ENCODE measurements around the gene SMIM5.

DNA sequence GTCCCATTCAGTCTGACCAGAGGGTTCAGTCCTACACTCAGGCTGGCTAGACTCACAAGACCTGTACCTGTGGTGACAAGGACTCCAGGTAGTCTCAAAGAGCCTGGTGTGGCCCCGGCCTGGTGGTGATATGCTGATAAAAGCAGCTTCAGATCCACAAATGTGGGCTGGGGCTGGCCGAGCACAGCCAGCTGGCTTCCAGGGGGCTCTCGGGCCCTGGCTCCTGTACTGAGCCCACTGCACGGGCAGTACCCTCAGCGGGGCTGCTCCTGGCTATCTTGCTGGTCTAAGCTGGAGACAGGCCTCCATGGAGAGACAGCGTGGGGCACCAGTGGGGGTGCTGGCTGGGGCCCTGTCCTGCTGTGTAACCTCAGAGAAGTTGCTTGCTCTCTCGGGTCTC, 4.3 kb downstream of the SMIM5 start:
- TF ChIP-seq, protein P1, sequence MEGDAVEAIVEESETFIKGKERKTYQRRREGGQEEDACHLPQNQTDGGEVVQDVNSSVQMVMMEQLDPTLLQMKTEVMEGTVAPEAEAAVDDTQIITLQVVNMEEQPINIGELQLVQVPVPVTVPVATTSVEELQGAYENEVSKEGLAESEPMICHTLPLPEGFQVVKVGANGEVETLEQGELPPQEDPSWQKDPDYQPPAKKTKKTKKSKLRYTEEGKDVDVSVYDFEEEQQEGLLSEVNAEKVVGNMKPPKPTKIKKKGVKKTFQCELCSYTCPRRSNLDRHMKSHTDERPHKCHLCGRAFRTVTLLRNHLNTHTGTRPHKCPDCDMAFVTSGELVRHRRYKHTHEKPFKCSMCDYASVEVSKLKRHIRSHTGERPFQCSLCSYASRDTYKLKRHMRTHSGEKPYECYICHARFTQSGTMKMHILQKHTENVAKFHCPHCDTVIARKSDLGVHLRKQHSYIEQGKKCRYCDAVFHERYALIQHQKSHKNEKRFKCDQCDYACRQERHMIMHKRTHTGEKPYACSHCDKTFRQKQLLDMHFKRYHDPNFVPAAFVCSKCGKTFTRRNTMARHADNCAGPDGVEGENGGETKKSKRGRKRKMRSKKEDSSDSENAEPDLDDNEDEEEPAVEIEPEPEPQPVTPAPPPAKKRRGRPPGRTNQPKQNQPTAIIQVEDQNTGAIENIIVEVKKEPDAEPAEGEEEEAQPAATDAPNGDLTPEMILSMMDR (IDR thresholded peaks at IDR 0.05): no peak
- no peak for TF ChIP-seq POLR2A (IDR thresholded peaks at IDR 0.05)
- no peak for TF ChIP-seq EP300 (IDR thresholded peaks at IDR 0.05)
- TF ChIP-seq POLR2AphosphoS5 (IDR thresholded peaks at IDR 0.05): no peak

Data from gastroesophageal sphincter (tissue), 3 donors.